BLaER1 (cell line): ENCODE measurements around the gene FAP.

Experiments used
- H3K27ac ChIP-seq: shearing (Covaris generic); formaldehyde crosslinking; 2 replicates; pipeline ENCODE4 v1.8.1; 2022
- H3K27me3 ChIP-seq: shearing (Covaris generic); formaldehyde crosslinking; 2 replicates; pipeline ENCODE4 v1.8.1; 2022
- H3K36me3 ChIP-seq: shearing (Covaris generic); formaldehyde crosslinking; 2 replicates; pipeline ENCODE4 v1.8.1; 2022
- H3K4me1 ChIP-seq: shearing (Covaris generic); formaldehyde crosslinking; 2 replicates; pipeline ENCODE4 v1.8.1; 2022
- H3K4me2 ChIP-seq: shearing (Covaris generic); formaldehyde crosslinking; 2 replicates; pipeline ENCODE4 v1.8.1; 2022
- H3K4me3 ChIP-seq: shearing (Covaris generic); formaldehyde crosslinking; 2 replicates; pipeline ENCODE4 v1.8.1; 2022
- H3K9ac ChIP-seq: shearing (Covaris generic); formaldehyde crosslinking; 2 replicates; pipeline ENCODE4 v1.8.1; 2022
- H3K9me3 ChIP-seq: shearing (Covaris generic); formaldehyde crosslinking; 2 replicates; pipeline ENCODE4 v1.8.1; 2022
- H4K20me1 ChIP-seq: shearing (Covaris generic); formaldehyde crosslinking; 2 replicates; pipeline ENCODE4 v1.8.1; 2022
- Cebpa-rat ChIP-seq: shearing (Covaris generic); IDR thresholded peaks from 2 replicates; pipeline ENCODE4 v1.8.1; 2022

The FAP gene

DNA sequence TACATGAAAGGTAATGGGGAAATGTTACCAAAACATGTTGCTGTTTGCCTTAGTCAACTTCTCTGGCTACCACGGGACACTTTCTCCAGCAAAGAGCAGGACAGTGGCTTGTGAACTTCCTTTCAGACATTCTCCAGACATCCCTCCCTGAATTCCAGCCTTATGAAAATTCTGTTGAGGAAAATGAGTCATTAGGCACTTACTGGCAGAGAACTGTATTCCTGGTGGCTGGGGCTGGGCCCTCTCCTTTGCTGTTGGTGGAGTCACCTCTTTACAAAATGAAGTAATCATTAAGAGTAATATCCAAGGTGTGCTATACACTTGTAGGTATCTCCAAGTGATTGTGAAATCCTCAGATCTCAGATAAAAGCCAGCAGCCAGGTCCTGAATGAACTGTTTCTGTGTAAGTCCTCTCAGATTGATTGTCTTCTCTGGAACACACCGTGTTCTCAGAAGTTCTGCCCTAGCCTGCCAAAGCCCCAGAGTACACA, 1.3 kb upstream of the FAP start:
- Histone ChIP-seq H3K36me3 (no peaks in the 10 kb centered on the region), H3K27ac (no peak overlapping the region), H3K9me3 (no peaks in the 10 kb centered on the region), H3K27me3 (no peaks in the 10 kb centered on the region), H3K4me2 (no peak overlapping the region), H4K20me1 (no peaks in the 10 kb centered on the region), H3K4me3 (no peak overlapping the region), H3K4me1 (no peaks in the 10 kb centered on the region), H3K9ac (no peak overlapping the region)
- TF ChIP-seq Cebpa-rat: 0 out of 2 replicates have a peak, but pooled peaks have one; percentile 22

GRCh38 chr2:162243715-162244114, 470 bp upstream of the FAP start:
- Histone ChIP-seq H3K27ac (no peak overlapping the region), H4K20me1 (no peaks in the 10 kb centered on the region), H3K4me2 (no peak overlapping the region), H3K9me3 (no peaks in the 10 kb centered on the region), H3K27me3 (no peaks in the 10 kb centered on the region), H3K4me3 (no peak overlapping the region), H3K4me1 (no peaks in the 10 kb centered on the region), H3K9ac (no peak overlapping the region), H3K36me3 (no peaks in the 10 kb centered on the region)
- no peak for TF ChIP-seq Cebpa-rat

DNA sequence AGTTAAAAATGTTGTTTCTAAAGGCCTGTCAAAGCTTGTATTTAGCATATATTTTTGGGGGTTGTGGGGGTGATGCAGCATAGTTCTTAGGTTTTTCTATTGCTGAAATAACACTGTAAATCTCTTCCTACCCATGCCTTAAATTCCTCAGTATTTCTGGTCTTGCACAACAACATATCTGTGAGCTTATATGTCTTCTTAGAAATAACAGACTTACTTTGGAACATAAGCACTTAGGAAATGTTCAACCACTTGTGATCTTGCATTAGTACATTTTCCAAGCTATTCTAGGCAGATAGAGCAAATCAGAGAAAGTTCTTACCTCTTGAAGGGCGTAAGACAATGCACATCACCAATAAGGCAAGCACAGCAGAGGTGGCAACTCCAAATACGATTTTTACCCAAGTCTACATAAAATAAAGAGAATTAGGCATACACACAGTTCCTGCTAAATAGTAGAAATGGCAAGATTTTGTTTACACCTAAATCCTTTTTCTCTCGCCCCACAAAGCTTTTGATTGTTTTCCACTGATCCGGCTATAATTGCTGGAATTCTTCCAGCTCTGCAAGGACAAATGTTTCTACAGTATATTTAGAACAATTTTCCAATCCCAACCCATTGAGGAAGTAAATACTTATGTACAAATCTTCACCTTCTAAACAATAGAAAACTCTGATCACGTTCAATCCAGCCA, 512 bp downstream of the FAP start:
- H3K27ac ChIP-seq: no peak overlapping the region
- no peak overlapping the region for H3K4me3 ChIP-seq
- H3K9me3 ChIP-seq: no peaks in the 10 kb centered on the region
- no peaks in the 10 kb centered on the region for H3K36me3 ChIP-seq
- no peak overlapping the region for H3K9ac ChIP-seq
- no peak overlapping the region for H3K4me2 ChIP-seq
- no peak for TF ChIP-seq Cebpa-rat
- no peaks in the 10 kb centered on the region for H3K27me3 ChIP-seq
- no peaks in the 10 kb centered on the region for H4K20me1 ChIP-seq
- H3K4me1 ChIP-seq: no peaks in the 10 kb centered on the region

DNA sequence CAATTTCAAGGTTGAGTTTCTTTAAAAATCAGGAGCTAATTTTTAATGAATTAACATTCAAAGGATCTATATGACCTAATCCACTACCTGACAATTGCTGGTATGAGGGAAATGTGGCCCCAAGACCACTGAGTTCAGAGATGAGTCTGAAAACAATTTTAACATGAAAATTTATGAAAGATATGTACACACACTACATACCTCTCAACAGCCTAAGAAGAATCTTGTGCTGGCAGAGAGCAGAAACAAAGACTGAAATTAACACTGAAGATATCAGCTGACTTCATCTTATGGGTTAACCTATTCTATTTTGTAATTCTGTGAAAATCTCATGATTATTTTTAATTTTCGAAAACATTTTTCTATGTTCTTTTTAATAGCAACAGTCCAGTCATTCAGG, 1.7 kb downstream of the FAP start:
- Histone ChIP-seq H3K27ac (no peak overlapping the region), H3K9me3 (no peaks in the 10 kb centered on the region), H3K4me3 (no peak overlapping the region), H3K4me2 (no peak overlapping the region), H3K36me3 (no peaks in the 10 kb centered on the region), H3K4me1 (no peaks in the 10 kb centered on the region), H3K27me3 (no peaks in the 10 kb centered on the region), H4K20me1 (no peaks in the 10 kb centered on the region), H3K9ac (no peak overlapping the region)
- TF ChIP-seq Cebpa-rat: no peak

GRCh38 chr2:162234620-162235462, 8.4 kb downstream of the FAP start:
- no peak overlapping the region for H3K4me2 ChIP-seq
- no peak overlapping the region for H3K4me3 ChIP-seq
- no peaks in the 10 kb centered on the region for H3K4me1 ChIP-seq
- no peaks in the 10 kb centered on the region for H4K20me1 ChIP-seq
- H3K36me3 ChIP-seq: no peaks in the 10 kb centered on the region
- H3K9me3 ChIP-seq: 0 out of 2 replicates have a peak, but pooled peaks cover 6% of the 10 kb centered on the region
- TF ChIP-seq Cebpa-rat: no peak
- no peak overlapping the region for H3K27ac ChIP-seq
- H3K27me3 ChIP-seq: no peaks in the 10 kb centered on the region
- H3K9ac ChIP-seq: no peak overlapping the region

DNA sequence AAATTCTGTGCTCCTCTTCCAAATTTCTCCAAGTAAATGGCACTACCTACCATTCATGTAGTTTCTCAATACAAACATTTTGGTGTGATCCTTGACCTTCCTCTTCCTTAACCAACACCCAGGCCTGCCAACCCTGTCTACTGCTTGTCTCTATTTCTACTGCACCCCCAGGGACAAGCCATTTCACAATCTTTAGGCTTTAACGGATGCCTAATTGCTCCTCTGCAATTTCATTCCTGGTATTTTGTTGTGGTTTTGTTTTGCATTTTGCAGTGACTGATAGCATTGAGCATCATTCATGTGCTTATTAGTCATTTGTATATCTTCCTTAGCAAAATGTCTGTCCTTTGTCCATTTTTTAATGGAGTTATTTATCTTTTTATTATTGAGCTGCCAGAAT, 10.0 kb downstream of the FAP start:
- H3K9me3 ChIP-seq: 0 out of 2 replicates have a peak, but pooled peaks cover 6% of the 10 kb centered on the region
- no peak for TF ChIP-seq Cebpa-rat
- no peak overlapping the region for H3K9ac ChIP-seq
- no peaks in the 10 kb centered on the region for H3K27me3 ChIP-seq
- H3K4me3 ChIP-seq: no peak overlapping the region
- no peaks in the 10 kb centered on the region for H3K4me1 ChIP-seq
- H3K4me2 ChIP-seq: no peak overlapping the region
- H3K36me3 ChIP-seq: no peaks in the 10 kb centered on the region
- H3K27ac ChIP-seq: no peak overlapping the region
- no peaks in the 10 kb centered on the region for H4K20me1 ChIP-seq

GRCh38 chr2:162232671-162233070, 10.6 kb downstream of the FAP start:
- no peak overlapping the region for H3K9ac ChIP-seq
- no peaks in the 10 kb centered on the region for H4K20me1 ChIP-seq
- no peak for TF ChIP-seq Cebpa-rat
- H3K27me3 ChIP-seq: no peaks in the 10 kb centered on the region
- no peak overlapping the region for H3K27ac ChIP-seq
- no peaks in the 10 kb centered on the region for H3K4me1 ChIP-seq
- H3K4me2 ChIP-seq: no peak overlapping the region
- H3K36me3 ChIP-seq: no peaks in the 10 kb centered on the region
- 0 out of 2 replicates have a peak, but pooled peaks cover 6% of the 10 kb centered on the region for H3K9me3 ChIP-seq
- no peak overlapping the region for H3K4me3 ChIP-seq

DNA sequence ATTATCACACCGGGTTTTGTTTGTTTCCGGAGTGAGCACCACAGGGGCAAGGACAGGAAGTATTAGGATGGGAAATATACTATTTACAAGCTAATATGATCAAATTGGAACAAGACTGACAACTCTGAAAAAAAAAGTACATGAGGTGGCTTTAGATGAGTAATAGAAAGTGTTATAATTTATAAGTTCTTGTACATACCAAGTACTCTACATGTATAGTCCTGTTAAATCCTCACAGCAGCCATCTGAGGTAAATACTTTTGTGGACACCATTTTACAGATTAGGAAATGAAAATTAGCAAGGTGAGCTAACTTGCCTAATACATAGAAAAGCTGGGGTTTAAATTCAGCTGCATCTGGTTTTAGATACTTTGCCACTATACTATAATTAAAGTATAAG, 11.2 kb downstream of the FAP start:
- no peak overlapping the region for H3K4me2 ChIP-seq
- no peak overlapping the region for H3K9ac ChIP-seq
- H3K4me3 ChIP-seq: no peak overlapping the region
- no peaks in the 10 kb centered on the region for H4K20me1 ChIP-seq
- H3K36me3 ChIP-seq: no peaks in the 10 kb centered on the region
- H3K9me3 ChIP-seq: 0 out of 2 replicates have a peak, but pooled peaks cover 6% of the 10 kb centered on the region
- TF ChIP-seq Cebpa-rat: no peak
- no peaks in the 10 kb centered on the region for H3K27me3 ChIP-seq
- H3K27ac ChIP-seq: no peak overlapping the region
- H3K4me1 ChIP-seq: no peaks in the 10 kb centered on the region

GRCh38 chr2:162230761-162231160, 12.5 kb downstream of the FAP start:
- H3K36me3 ChIP-seq: no peaks in the 10 kb centered on the region
- H3K27me3 ChIP-seq: no peaks in the 10 kb centered on the region
- no peak overlapping the region for H3K27ac ChIP-seq
- TF ChIP-seq Cebpa-rat: no peak
- H4K20me1 ChIP-seq: no peaks in the 10 kb centered on the region
- H3K9ac ChIP-seq: no peak overlapping the region
- no peaks in the 10 kb centered on the region for H3K4me1 ChIP-seq
- H3K4me2 ChIP-seq: no peak overlapping the region
- no peak overlapping the region for H3K4me3 ChIP-seq
- 0 out of 2 replicates have a peak, but pooled peaks cover 6% of the 10 kb centered on the region for H3K9me3 ChIP-seq

- Histone ChIP-seq H4K20me1 (no peaks in the 10 kb centered on the region), H3K27me3 (no peaks in the 10 kb centered on the region), H3K27ac (no peak overlapping the region), H3K36me3 (no peaks in the 10 kb centered on the region), H3K9me3 (no peaks in the 10 kb centered on the region), H3K9ac (no peak overlapping the region), H3K4me1 (no peaks in the 10 kb centered on the region), H3K4me2 (no peak overlapping the region), H3K4me3 (no peak overlapping the region)
- no peak for TF ChIP-seq Cebpa-rat
These were observed 16.4 kb downstream of the FAP start for GRCh38 chr2:162226836-162227235.
